GM13977 (cell line): ENCODE data around the gene CCDC187.

ENCODE experiments used
- DNase-seq: peaks from one replicate; pipeline ENCODE4 v3.0.0; 2012; ENCODE audit warnings: low spot score
- CTCF ChIP-seq: IDR thresholded peaks from 2 replicates; pipeline ENCODE4 v1.5.1; 2012; ENCODE audit warnings: mild to moderate bottlenecking, control low read depth; ENCODE audit not compliant: insufficient read depth; ENCODE audit errors: extremely low read depth, missing control alignments
- in situ Hi-C: fragments of 300-500 bp; cut with MboI; formaldehyde crosslinking; loops from one replicate; pipeline ENCODE4 v1.12.0; 2022; ENCODE audit warnings: low sequenced_read_pairs, low pct_unique_long_range_greater_than_20kb, mixed read lengths, inconsistent platforms; ENCODE audit not compliant: unreplicated experiment

Gene CCDC187

GRCh38 chr9:136347472-136348256 lies 43.8 kb upstream of the CCDC187 start:
- no peak for TF ChIP-seq CTCF

GRCh38 chr9:136346927-136347465 lies 43.1 kb upstream of the CCDC187 start:
- in situ Hi-C loops: no loop called here
- DNase-seq: no peak
- no peak for TF ChIP-seq CTCF

More at GRCh38 chr9:136347472-136348256, 43.8 kb upstream of the CCDC187 start:
- in situ Hi-C loops: no loop called here
- DNase-seq: no peak

GRCh38 chr9:136346157-136346481 lies 42.2 kb upstream of the CCDC187 start:
- DNase-seq: no peak
- in situ Hi-C loops: no loop called here
- TF ChIP-seq CTCF: no peak

- in situ Hi-C loops: no loop called here
- TF ChIP-seq CTCF: no peak
- no peak for DNase-seq
Observed at GRCh38 chr9:136345281-136346156, 41.6 kb upstream of the CCDC187 start.

GRCh38 chr9:136344544-136345280 lies 40.8 kb upstream of the CCDC187 start:
- no peak for DNase-seq
- in situ Hi-C loops: no loop called here
- TF ChIP-seq CTCF: no peak

GRCh38 chr9:136343884-136344269 lies 40.0 kb upstream of the CCDC187 start:
- no peak for TF ChIP-seq CTCF
- in situ Hi-C loops: no loop called here
- no peak for DNase-seq
